Stimulated activated CD8-positive, alpha-beta memory T cell treated with anti-CD3 and anti-CD28 coated beads, Interleukin-4, amount 100 ng/mL, for 48 hours (primary cell): ENCODE measurements around the gene CAPN10.

Experiments used
- DNase-seq: peaks from one replicate; pipeline ENCODE4 v3.0.0-alpha.2; 2020

CAPN10 gene

DNA sequence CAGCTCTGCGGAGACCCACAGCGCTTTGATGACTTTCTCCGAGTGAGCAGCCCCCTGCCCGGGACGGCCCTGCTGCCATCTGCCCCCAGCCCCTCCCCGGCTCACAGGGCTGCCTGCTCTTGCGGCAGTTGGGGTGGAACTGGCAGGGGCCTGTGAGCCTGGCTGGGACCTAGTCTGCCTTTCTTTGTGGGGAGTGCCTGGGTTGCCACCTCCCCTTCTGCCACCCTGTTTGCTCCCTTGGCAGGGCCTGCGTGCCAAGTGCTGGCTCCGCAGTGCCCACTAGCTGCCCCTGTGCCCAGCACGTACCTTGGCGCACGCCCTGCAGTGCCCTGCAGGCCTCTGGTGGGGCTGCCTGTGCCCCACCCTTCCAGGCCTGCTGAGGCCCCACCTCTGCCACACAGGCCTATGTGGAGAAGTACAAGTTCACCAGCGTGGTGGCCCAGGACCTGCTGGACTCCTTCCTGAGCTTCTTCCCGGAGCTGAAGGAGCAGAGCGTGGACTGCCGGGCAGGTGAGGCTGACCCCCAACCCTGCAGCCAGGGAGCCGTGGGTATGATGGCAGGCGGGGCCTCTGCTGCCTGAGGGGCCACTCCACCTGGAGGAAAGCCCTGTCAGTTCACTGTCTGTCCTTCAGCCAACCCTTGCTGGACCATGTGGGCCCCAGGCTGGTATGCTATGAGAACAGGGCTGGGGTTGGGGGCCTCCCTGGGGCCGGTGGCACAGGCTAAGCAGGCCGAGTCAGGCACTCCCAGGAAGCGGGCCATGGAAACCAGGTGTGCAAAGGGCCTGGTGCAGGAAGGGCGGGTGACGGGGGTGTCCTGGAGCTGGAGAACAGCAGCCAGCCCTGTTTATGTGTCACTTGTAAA is 11.2 kb upstream of the CAPN10 start:
- no peak for DNase-seq

DNA sequence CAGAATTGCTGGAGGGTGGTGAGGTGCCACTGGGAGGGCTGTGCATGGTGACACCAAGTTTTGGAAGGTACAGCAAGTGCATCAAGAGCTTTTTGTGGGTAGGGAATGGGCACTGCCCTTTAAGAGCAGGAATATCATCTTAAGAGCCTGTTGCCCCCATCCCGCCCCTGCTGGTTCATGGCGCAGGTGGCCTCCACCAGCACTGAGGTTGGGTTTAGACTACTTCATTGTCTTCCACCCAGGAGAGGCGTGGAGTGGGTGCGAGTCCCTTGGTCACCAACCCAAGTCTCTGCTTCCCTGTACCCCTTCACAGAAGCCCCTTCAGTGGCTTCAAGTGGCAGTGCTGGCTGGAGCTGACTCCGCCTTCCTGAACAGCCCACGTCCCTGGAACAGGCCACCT is 10.5 kb upstream of the CAPN10 start:
- DNase-seq, result no peak

DNA sequence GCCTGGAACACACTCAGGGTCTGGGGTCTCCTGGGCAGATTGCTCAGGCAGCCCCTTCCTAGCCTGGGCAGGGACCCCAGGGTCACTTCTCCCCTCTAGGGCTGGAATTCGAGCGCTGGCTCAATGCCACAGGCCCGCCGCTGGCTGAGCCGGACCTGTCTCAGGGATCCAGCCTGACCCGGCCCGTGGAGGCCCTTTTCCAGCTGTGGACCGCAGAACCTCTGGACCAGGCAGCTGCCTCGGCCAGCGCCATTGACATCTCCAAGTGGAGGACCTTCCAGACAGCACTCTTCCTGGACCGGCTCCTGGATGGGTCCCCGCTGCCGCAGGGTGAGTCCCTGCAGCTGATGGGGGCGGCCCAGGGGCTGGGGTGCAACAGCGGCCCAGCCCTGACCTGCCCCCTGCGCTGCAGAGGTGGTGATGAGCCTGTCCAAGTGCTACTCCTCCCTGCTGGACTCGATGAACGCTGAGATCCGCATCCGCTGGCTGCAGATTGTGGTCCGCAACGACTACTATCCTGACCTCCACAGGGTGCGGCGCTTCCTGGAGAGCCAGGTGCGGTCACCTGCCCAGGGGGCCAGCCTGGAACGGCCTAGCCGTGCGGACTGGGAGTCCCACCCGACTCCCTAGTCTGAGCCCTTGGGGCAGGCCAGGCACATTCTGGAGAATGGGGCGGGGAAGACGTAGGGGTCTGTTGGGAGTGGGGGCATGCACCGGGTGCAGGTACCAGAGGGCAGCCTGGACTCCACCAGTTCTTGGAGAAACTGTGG is 9.9 kb upstream of the CAPN10 start:
- DNase-seq, result no peak

DNA sequence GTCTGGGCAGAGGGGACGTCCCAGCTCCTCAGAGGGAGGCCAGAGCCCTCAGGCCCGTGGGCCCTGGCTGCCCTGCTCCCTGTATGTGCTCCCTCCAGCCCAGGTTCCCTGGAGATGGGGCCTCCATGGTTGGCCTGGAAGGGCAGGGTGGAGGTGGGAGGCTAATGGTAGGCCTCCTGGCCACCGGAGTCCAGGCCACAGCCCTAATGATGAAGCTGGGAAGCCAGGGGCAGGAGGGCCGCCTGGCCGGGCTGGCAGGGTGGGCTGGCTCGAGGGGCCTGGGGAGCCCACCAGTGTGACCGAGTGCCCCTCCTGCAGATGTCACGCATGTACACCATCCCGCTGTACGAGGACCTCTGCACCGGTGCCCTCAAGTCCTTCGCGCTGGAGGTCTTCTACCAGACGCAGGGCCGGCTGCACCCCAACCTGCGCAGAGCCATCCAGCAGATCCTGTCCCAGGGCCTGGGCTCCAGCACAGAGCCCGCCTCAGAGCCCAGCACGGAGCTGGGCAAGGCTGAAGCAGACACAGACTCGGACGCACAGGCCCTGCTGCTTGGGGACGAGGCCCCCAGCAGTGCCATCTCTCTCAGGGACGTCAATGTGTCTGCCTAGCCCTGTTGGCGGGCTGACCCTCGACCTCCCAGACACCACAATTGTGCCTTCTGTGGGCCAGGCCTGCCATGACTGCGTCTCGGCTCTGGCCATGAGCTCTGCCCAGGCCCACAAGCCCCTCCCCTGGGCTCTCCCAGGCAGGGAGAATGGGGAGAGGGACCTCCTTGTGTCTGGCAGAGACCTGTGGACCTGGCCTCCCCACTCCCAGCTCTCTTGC is 9.0 kb upstream of the CAPN10 start:
- DNase-seq, result no peak

DNA sequence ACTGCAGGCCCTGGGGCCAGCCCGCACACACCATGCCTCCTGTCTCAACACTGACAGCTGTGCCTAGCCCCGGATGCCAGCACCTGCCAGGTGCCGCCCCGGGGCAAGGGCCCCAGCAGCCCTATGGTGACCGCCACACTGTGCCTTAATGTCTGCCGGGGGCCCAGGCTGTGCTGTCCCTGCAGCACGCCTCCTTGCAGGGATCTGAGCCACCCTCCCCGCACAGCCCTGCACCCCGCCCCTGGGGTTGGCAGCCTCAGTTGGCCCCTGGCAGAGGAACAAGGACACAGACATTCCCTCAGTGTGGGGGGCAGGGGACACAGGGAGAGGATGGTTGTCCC is 8.5 kb upstream of the CAPN10 start:
- no peak for DNase-seq

DNA sequence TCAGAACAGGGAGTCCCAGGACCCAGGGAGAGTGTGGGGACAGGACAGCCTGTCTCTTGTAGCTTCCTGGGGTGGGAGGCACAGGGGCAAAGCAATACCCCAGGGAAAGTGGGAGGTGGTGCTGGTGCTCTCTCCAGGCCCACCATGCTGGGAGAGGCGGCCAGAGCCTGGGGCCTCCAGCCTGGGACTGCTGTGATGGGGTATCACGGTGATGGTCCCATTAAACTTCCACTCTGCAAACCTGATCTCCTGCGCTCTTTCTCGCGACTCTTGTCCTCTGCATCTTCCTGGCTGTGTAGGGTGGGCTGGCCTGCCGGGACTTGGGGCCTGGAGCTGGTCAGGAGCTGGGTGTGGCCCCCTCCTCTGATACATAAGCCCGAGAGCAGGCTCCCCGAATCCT is 8.0 kb upstream of the CAPN10 start:
- DNase-seq, result no peak

DNA sequence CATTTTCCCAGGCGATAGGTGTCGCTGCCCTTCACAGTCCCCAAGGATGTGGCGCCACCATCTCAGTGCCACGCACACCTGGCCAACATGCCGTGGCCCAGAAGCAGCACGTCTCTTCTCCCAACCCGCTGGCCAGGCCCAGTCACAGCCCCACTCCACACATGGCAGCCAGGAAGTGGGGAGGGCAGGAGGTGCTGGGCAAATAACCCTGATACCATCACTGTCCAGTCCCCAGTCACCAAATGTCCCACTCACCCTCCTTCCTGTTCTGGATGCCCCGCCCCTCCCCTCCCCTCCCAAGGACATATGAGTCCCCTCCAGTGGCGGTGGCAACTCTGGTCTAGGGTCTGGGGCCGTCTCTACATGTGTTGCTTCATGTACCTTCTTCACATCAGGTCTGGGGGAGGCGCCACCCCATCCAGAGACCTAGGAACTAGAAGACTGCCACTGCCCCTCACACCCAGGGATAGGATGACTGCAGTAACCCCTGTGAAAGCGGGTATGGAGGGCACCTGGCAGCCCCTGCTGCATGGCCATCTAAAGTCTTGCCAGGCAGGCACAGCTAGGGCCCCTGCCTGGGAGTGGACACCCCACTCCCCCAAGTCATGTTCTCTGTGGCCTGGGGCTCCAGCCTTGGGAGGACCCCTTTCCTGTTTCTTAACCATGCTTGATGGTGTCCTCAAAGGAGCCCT is 7.3 kb upstream of the CAPN10 start:
- DNase-seq, result no peak

DNA sequence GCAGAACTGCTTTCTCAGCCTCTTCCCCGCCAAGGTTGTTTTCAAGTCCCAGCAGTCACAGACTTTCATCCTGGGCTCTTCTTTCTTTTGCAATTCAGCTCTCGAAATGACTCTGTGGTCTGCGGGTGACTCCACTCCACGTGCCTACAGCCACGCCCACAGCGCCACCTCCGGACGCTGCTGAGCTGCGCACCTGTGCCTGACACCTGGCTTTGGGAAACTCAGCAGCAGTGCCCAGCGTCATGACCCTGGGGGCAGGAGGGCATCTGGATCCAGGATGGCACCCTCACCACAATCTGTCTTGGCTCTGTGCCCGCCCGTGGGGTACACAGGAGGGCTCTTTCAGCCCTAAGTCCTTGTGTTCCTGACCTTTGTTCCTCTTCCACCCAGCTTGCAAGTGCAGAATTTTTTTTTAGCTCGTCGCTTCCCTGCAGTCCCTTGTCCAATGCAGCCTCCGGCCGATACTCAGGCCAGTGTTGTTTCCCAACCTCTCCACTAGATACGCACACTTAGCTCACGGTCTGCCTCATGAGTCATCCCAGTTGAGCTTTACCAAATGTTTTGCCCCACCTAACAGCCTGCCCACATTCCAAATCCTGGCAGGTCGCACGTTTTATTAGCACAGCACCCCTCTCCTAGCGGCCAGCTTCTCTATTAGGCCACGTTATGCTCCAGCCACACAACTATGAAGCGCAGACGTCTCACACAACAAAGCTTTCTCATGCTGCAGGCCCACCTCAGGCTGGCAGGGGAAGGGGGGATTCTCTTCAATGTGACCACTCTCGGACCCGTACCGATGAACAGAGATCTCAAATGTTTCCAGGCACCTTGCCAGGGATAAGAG is 6.5 kb upstream of the CAPN10 start:
- DNase-seq, result peak; percentile 82

DNA sequence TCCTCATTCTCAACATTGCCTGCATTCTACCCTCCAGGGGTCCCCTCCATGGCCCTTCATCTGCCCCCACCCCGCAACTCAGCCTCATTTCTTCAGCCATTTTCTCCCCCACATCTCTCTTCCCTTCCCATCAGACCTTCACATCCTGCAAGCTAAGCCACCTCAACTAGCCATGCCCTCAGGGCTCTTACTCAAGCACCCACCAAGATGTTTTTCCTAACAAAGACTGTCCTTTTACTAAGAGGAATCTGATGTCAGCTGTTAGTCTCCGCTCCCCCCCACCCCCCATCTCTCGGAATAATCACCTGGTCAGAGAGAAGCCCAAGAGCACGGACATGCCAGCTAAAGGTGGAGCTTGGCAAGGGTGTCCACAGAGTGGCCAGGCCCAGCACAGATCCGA is 4.7 kb upstream of the CAPN10 start:
- DNase-seq, result no peak

DNA sequence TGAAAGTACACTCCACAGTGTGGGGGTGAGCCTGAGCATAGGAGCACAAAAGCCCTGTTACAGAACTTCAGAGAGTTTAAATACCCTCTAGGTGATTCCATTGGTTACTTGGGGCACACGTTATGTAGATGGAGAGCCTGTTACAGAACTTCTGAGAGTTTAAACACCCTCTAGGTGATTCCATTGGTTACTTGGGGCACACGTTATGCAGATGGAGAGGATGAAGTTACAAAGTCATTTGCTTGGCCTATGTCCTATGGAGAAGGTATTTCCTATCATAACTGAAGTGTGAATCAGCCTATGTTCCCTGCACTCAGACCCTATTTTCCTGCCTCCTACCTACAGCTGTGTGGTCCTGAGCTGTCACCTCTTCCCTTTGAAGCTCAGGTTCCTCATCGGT is 3.8 kb upstream of the CAPN10 start:
- no peak for DNase-seq

DNA sequence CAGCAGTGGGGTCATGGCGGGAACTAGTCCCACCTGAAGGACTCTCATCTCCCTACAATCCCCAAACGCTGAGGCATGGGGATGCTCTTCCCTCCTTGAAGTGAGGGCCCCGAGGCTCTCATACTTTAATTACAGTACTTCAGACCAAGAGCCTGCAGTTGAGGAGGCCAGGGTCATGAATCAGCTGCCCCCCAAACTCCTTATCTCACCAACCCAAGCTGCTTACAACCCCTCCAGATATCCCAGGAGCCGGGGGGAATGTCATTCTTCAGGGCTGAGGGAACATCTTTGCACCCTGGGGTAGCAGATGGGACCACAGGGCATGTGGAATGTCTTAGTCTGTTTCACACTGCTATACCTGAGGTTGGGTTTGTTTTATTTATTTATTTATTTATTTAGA is 2.8 kb upstream of the CAPN10 start:
- DNase-seq, result no peak

DNA sequence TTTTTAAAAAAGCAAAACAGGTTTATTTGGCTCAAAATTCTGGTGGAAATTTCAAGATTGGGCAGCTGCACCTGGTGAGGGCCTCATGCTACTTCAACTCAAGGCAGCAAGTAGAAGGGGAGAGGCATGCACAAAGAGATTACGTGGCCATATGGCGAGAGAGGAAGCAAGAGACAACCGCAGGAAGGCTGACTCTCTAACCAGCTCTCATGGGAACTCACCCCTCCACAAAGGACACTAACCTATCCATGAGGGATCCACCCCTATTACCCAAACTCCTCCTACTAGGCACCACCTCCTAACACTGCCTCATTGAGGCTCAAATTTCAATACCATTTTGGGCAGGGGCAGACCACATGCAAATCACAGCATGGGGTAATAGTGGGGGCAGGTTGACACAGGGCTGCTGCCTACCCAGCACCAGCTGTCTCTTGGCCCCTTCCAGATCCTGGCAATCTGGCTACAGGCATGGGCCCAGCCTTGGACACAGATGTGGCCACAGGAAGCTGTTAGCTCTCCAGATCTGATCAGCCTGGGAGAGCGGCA is 2.0 kb upstream of the CAPN10 start:
- DNase-seq, result no peak

DNA sequence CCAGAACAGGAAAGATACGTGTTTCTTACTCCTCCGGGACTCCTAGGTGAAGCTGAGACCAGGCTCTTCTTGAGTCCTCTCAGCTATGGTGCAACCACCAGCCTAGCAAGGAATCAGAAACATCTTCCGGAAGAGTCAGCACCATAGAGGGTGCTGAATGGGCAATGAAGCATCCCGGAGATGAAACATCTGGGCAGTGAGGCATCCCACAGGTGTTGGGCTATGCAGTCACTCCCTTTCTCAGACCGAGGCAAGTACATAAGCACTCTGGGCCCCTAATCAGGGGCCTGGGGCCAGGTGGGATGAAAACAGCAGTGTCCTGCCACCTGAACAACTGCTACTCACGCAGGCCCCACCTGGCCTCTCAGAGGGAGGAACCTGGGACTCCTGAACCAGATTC is 1.4 kb upstream of the CAPN10 start:
- no peak for DNase-seq

DNA sequence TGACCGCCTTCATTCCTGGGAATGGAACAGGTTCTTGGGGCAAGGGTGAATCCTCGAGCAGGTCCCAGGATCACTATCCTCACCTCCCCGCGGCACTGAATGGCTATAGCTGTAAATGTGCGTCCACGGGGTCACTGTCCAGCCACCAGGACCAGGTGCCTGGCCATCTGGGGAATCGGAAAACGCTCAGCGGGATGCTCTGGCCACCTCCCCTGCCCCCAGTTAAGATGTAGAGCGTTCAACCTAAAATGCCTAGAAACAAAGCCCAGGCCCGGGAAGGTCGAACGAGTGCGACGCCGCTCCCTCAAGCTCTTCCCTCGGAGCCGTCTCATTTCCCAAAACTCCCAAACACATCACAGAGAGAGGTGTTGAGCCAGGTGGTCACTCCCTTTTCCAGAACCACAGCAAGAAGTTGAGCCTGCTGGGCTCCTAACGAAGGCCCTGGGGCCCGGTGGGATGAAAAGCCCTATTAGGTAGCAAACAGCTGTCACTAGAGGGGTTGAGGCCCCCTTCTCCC is 795 bp upstream of the CAPN10 start:
- DNase-seq, result no peak

DNA sequence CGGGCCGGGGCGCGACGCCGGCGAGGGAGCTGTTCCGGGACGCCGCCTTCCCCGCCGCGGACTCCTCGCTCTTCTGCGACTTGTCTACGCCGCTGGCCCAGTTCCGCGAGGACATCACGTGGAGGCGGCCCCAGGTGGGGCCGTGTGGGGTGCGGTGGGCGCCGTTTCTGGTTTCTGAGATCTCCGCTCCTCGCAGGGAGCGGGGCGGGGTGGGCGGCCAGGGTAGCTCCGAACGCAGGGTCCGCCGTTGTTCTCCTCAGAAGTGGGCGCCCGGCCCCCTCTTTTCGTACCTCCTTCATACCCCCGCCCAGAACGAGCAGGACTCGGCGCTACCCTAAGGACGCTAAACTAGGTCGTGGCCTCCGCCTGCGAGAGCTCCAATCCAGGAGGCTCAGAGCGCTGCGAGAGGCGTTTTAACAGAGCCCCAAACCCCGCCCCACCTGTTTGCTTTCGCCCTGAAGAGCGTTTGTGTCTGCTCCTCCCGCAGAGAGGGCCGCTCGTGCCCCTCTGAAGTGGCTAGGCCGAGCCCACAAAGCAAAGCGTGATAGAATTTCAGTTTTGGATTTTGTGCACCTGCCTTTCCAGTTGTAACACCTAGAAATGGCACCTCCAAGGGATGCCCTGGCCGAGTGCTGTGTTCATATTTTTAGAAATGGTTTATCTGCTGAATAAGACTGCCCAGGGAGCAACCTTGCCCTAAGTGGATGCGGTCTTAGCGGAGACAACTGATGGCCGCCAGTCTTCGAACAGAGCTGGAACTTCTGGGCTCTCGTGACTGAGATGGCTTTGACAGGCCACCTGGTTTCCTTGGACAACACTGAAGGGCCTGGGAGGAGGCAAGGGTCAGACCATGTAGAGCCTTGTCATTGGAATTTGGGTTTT is 626 bp downstream of the CAPN10 start:
- DNase-seq, result peak; percentile 72

DNA sequence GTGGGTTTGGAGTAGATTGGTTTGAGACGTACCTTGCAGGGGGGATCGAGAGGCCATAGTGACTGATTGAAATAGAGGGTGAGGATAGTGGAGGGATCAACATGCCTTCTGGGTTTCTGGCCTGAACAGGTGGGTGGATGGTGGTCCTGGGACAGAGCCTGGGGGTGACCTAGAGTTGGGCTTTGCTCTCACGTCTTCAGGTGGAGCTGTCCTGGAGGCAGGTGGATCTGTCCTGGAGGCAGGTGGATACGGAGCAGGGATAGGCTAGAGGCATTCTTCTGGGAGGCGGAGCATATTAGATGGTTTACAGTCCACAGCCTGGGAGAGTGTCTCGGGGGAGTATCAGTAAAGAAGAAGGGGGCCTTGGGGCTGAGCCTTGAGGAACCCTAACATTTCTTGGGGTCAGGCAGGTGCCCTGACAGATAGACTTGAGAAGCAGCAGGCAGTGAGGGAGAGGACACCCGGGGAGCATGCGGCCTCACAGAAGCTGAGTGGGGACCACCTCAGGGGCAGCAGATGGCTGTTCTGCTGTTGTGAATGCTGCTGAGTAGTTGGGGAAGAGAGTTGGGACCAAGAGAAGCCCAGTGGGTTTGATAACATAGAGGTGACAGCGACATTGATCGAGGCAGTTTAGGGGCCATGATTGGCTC is 1.6 kb downstream of the CAPN10 start:
- DNase-seq, result no peak

DNA sequence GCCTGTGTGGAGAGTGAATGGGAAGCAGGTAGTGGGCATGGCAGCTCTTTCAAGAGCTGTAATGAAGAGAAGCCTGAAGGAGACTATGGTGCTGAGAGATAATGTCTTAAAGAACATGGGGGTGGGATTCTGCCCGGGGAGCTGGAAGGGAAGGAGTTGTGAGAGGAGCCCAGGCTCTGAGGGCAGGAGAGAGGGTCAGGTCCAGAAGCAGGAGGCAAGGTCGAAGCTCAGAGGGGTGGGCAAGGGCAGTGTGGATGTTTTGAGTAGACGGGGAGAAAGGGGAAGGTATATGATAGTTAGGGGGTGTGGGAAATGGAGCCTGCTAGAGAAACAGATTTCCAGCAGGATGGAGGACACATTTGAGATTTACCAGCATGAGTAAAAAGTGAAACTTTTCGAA is 2.1 kb downstream of the CAPN10 start:
- no peak for DNase-seq

DNA sequence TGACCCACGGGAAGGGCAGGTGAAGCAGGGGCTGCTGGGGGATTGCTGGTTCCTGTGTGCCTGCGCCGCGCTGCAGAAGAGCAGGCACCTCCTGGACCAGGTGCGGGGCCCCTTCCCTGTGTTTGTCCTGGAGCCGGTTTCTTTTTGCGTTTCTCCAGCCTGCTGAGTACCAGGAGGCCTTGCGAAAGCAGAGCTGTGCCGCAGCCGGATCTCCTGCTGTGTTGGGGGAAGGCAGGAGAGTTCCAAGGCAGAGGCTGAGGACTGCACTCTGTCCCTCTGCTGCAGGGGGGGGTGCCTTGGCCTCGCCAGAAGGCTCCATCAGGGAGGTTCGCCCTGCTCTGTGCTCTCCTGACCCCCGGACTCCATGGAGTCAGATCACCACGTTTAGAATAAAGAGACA is 2.8 kb downstream of the CAPN10 start:
- DNase-seq, result no peak

DNA sequence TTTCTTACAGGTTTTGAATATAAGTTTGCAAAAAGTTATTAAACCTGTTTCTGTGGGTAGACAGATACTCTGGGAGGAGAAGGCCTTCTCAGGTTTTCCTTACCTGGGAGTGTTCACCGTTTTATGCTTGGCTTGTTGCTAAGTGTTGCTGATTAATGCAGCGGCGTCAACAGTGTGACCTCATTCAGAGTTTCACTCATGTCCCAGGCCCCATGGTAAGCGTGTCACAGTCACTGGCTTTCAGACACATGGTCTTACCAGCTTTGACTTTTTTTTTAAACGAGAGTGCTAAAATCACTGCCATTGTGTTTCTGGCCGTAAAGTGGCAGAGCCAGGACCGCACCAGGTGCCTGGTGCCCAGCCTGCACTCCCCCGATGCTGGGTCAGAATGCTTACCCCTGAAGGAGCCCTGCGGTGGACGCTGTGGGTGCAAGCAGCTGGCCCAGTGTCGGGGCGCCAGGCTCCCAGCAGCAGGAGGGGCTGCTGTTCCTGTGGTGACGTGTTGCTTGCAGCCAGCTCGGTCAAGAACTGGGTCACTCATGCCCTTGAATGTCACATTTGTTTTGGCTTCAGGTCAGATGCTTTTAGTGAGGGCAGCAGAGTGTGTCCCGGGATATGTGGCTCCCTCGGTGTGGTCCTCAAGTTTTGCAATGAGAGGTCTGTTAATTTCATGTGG is 3.5 kb downstream of the CAPN10 start:
- DNase-seq, result no peak
